Endothelial cell of umbilical vein (primary cell): ENCODE results near the gene TMSB10. TPM values are rescaled to one million over a fixed set of nuclear protein-coding genes. Genes with fewer than 3 reads are reported as not detected.

Experiments
- BruUV-seq: library from RNA; stranded (reverse); fragments of 400-500 nt; replicated peaks from 2 replicates; lab custom pipeline; 2021; lab: Mats Ljungman, UMichigan
- CTCF ChIA-PET: fragments of 300-600, 350-600 bp; sonication (Branson Sonifier 250); formaldehyde crosslinking; loops from one replicate; lab custom pipeline; 2021; ENCODE audit warnings: antibody characterized with exemption, inconsistent platforms; lab: Charles Lee
- POLR2A ChIA-PET: fragments of 300-600, 350-600 bp; sonication (Branson Sonifier 250); formaldehyde crosslinking; loops from one replicate; lab custom pipeline; 2021; ENCODE audit warnings: antibody characterized with exemption, inconsistent platforms; lab: Charles Lee
- DNase-seq: peaks from one replicate; pipeline ENCODE4 v3.0.0-alpha.2; 2011; ENCODE audit warnings: low read depth, low spot score
- FAIRE-seq: peaks from 2 replicates; lab custom pipeline; 2011; peaks lifted over from hg19 to GRCh38; lab: Jason Lieb, UNC
- H2AFZ ChIP-seq: 2 replicates; pipeline ENCODE4 v1.6.0; 2012; ENCODE audit warnings: low read depth, low read length, control low read depth, inconsistent platforms
- H3K27ac ChIP-seq: 2 replicates; pipeline ENCODE4 v1.5.1; 2011; ENCODE audit warnings: low read depth, mild to moderate bottlenecking, control low read depth, low read length, moderate library complexity; ENCODE audit not compliant: insufficient read depth
- H3K27me3 ChIP-seq, 2 experiments: 2 replicates each; pipeline versions ENCODE4 v1.6.0 to v1.6.1; 2011; ENCODE audit warnings: low read length in 2 of 2, mixed read lengths in 1 of 2; ENCODE audit not compliant: control insufficient read depth in 2 of 2, insufficient read depth in 2 of 2
- H3K36me3 ChIP-seq, 2 experiments: 2 replicates in 1 of 2; 3 replicates in 1 of 2; pipeline ENCODE4 v1.5.1; 2011; ENCODE audit warnings: low read length in 2 of 2, mild to moderate bottlenecking in 1 of 2, moderate library complexity in 1 of 2; ENCODE audit not compliant: control insufficient read depth in 2 of 2, insufficient read depth in 2 of 2; ENCODE audit errors: extremely low read depth in 1 of 2
- H3K4me1 ChIP-seq: 3 replicates; pipeline ENCODE4 v1.5.1; 2011; ENCODE audit warnings: mild to moderate bottlenecking, low read length; ENCODE audit not compliant: control insufficient read depth, insufficient read depth; ENCODE audit errors: extremely low read depth
- H3K4me2 ChIP-seq: 2 replicates; pipeline ENCODE4 v1.6.1; 2011; ENCODE audit warnings: low read length, control low read depth, mixed read lengths; ENCODE audit not compliant: insufficient read depth
- H3K4me3 ChIP-seq, 3 experiments: fragments of 200-600 bp in 1 of 3; sonication (generic), shearing (Covaris generic) in 1 of 3; replicated peaks in 1 of 3; 2 replicates each; pipeline ENCODE4 v1.5.1; 2011 to 2016; ENCODE audit warnings: control low read depth in 3 of 3, low read length in 3 of 3, mild to moderate bottlenecking in 2 of 3, inconsistent platforms in 1 of 3, low read depth in 1 of 3, moderate library complexity in 1 of 3; ENCODE audit not compliant: insufficient read depth in 1 of 3
- H3K79me2 ChIP-seq: 2 replicates; pipeline ENCODE4 v1.6.0; 2012; ENCODE audit warnings: low read length, inconsistent platforms; ENCODE audit not compliant: control insufficient read depth, insufficient read depth
- H3K9ac ChIP-seq: replicated peaks from 2 replicates; pipeline ENCODE3; 2011; ENCODE audit warnings: low read length, control low read depth; ENCODE audit not compliant: insufficient read depth; ENCODE audit errors: extremely low read depth
- H3K9me1 ChIP-seq: replicated peaks from 3 replicates; pipeline ENCODE4 v1.6.0; 2011; ENCODE audit warnings: mild to moderate bottlenecking, low read length; ENCODE audit not compliant: control insufficient read depth, insufficient read depth; ENCODE audit errors: extremely low read depth
- H3K9me3 ChIP-seq: replicated peaks from 2 replicates; pipeline ENCODE4 v1.5.1; 2012; ENCODE audit warnings: low read length, inconsistent platforms; ENCODE audit not compliant: control insufficient read depth, insufficient read depth
- H4K20me1 ChIP-seq: replicated peaks from 2 replicates; pipeline ENCODE3; 2011; ENCODE audit warnings: mild to moderate bottlenecking, low read length; ENCODE audit not compliant: control insufficient read depth, insufficient read depth; ENCODE audit errors: extremely low read depth
- CTCF ChIP-seq, 2 donors: IDR thresholded peaks; 1 replicate in 1 of 2; 2 replicates in 1 of 2; pipeline ENCODE4 v1.5.1; 2011; ENCODE audit warnings: low read length in 2 of 2, mild to moderate bottlenecking in 2 of 2, moderate library complexity in 2 of 2, control low read depth in 1 of 2, inconsistent platforms in 1 of 2, low read depth in 1 of 2; ENCODE audit not compliant: insufficient read depth in 1 of 2; ENCODE audit errors: extremely low read depth in 1 of 2
- EZH2 ChIP-seq: IDR thresholded peaks from 2 replicates; pipeline ENCODE4 v1.6.1; 2012; ENCODE audit warnings: borderline replicate concordance, low read depth, mild to moderate bottlenecking, moderate library complexity, low read length, inconsistent platforms; ENCODE audit not compliant: severe bottlenecking
- POLR2AphosphoS5 ChIP-seq: IDR thresholded peaks from 2 replicates; pipeline ENCODE4 v1.6.1; 2012; ENCODE audit warnings: low read depth, mild to moderate bottlenecking, control low read depth, low read length, moderate library complexity; ENCODE audit not compliant: insufficient read depth
- dilution Hi-C: fragments of 300-500 bp; cut with MboI; formaldehyde crosslinking; loops from one replicate; pipeline ENCODE4 v1.15.0; 2019; ENCODE audit warnings: low sequenced_read_pairs; ENCODE audit not compliant: extremely low pct_ligation_motif_present
- intact Hi-C: fragments of 100-400 bp; cut with micrococcal nuclease; formaldehyde crosslinking; loops from one replicate; pipeline ENCODE4 v1.10.0; 2022
- polyA plus RNA-seq, 4 experiments: library from polyadenylated mRNA; depleted of rRNA in 3 of 4; stranded (reverse) in 3 of 4; unstranded in 1 of 4; fragments of >200 nt; gene quantifications; 2 replicates each; pipeline versions ENCODE4 v1.2.1 to v1.2.3, GENCODE V29; 2011 to 2012; ENCODE audit warnings: missing spikeins in 1 of 4
- total RNA-seq: library from RNA; stranded (reverse); gene quantifications from 2 replicates; pipeline ENCODE4 v1.2.3, GENCODE V29; 2021

Gene TMSB10
- total and polyA plus RNA-seq, 2 donors (not counting 3 experiments of a cell fraction or from before 2014, with no cell fraction given): 2,774 to 4,015 TPM

- TF ChIP-seq EZH2 (peak; percentile 96), CTCF (IDR thresholded peaks at IDR 0.05; ENCODE audit: extremely low read depth in 1 of 2, insufficient read depth in 1 of 2, low read depth in 1 of 2, low read length in 2 of 2) (no peak), POLR2AphosphoS5 (no peak)
- ChIA-PET POLR2A (no interaction called here), CTCF (interaction anchor here (1.4 to 3.2 kb wide), 3 partner anchors 25 to 139 kb away, joined by 5 to 31 read pairs (median 23); partner anchors contain the start of gene TMSB10)
- dilution Hi-C loops (no loop called here), intact Hi-C loops (loop anchor here (5.0 kb wide), 2 partner anchors 239 to 424 kb away; partner anchors contain the start of gene SUCLG1)
- Histone ChIP-seq H3K4me3 (peak within 1 kb of the TSS; percentile 4 to 69 (median 21)), H3K27ac (no peak within 1 kb of the TSS), H3K79me2 (no peaks in the 10 kb centered on the region), H3K9me1 (no peaks in the 10 kb centered on the region), H3K27me3 (peaks cover 41% of the 10 kb centered on the region in 2 experiments), H4K20me1 (no peaks in the 10 kb centered on the region), H2AFZ (peak within 1 kb of the TSS; percentile 82), H3K9ac (peak within 1 kb of the TSS; percentile 0), H3K9me3 (no peaks in the 10 kb centered on the region), H3K36me3 (no peaks in the 10 kb centered on the region), H3K4me1 (peaks cover 16% of the 10 kb centered on the region), H3K4me2 (peak within 1 kb of the TSS; percentile 80)
- BruUV-seq: no TSS peak
- no peak for DNase-seq
- FAIRE-seq: no peak
Measured at GRCh38 chr2:84880645-84881521, 24.6 kb upstream of the TMSB10 start, which contains the start of gene TRABD2A. Gene TRABD2A (minus strand): TSS chr2:84881084. CDS start chr2:84881039, 45 bp downstream.
